ENCODE data around the gene DAB2IP.

DNA sequence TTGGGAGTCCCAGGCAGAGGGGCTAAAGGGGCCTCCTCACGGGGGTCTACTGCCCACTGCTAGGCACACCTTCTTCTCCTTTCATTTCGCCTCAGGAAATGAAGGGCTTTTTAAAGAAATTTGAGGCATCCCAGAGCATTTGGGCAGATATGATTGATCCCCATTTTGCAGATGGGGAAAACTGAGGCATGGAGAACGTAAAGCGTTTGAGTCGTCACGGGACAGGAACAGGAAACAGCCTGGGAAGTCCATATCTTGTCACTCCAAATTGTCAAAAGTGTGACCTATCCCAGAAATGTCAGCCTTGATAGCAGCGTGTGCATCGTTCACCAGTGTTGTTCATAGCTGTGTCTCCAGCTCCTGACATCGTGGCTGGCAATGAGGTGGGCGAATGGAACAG lies 98.2 kb downstream of the DAB2IP start:
- TF ChIP-seq POLR2A (IDR thresholded peaks at IDR 0.05): no peak
- no peak for TF ChIP-seq POLR2AphosphoS5 (IDR thresholded peaks at IDR 0.05)
- TF ChIP-seq EP300 (IDR thresholded peaks at IDR 0.05): no peak

All from upper lobe of left lung (tissue), 4 donors.